Activated naive CD8-positive, alpha-beta T cell treated with anti-CD3 and anti-CD28 coated beads for 36 hours (primary cell): ENCODE measurements around the gene SLC22A2. TPM values are rescaled to one million over a fixed set of nuclear protein-coding genes. Genes with fewer than 3 reads are reported as not detected.

ENCODE experiments used
- DNase-seq: peaks from one replicate; pipeline ENCODE4 v3.0.0; 2021
- H3K27ac Mint-ChIP-seq: one replicate; pipeline ENCODE4 v1.8.0; 2022; ENCODE audit warnings: mild to moderate bottlenecking, moderate library complexity, mixed read lengths
- H3K27me3 Mint-ChIP-seq: one replicate; pipeline ENCODE4 v1.8.0; 2022; ENCODE audit warnings: mild to moderate bottlenecking, mixed read lengths
- H3K36me3 Mint-ChIP-seq: one replicate; pipeline ENCODE4 v1.8.0; 2021; ENCODE audit warnings: mild to moderate bottlenecking, mixed read lengths
- H3K4me1 Mint-ChIP-seq: one replicate; pipeline ENCODE4 v1.8.0; 2021; ENCODE audit warnings: mixed read lengths
- H3K4me3 Mint-ChIP-seq: one replicate; pipeline ENCODE4 v1.8.0; 2022; ENCODE audit warnings: mild to moderate bottlenecking, moderate library complexity, mixed read lengths
- H3K9me3 Mint-ChIP-seq: one replicate; pipeline ENCODE4 v1.8.0; 2022; ENCODE audit warnings: mixed read lengths
- total RNA-seq, 2 experiments: library from RNA; stranded (reverse); gene quantifications; one replicate each; pipeline ENCODE4 v1.2.3, GENCODE V29; 2021

The SLC22A2 gene
- total RNA-seq, 2 experiments from 2014 or later = not detected

DNA sequence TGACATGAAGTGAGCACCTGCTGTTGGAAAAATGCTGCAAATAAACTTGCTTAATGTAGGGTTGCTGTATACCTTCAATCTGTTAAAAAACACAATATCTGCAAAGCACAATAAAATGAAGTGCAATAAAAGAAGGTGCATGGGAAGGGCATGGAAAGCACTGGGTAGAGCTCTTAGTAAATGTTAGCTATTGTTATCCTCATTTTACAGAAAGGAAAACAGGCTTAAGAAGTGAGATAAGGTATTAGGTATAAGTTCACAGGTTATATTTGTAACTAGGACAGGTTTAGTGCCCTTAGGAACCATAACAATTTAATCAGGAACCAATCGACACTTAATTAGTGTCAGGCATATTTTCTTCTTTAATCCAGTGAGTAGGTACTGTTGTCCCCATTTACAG, 36.7 kb downstream of the SLC22A2 start:
- Mint-ChIP-seq H3K36me3 (no peaks in the 10 kb centered on the region), H3K4me3 (no peak overlapping the region), H3K27ac (no peak overlapping the region), H3K9me3 (no peaks in the 10 kb centered on the region), H3K4me1 (no peaks in the 10 kb centered on the region), H3K27me3 (peaks cover 23% of the 10 kb centered on the region)
- DNase-seq = no peak

DNA sequence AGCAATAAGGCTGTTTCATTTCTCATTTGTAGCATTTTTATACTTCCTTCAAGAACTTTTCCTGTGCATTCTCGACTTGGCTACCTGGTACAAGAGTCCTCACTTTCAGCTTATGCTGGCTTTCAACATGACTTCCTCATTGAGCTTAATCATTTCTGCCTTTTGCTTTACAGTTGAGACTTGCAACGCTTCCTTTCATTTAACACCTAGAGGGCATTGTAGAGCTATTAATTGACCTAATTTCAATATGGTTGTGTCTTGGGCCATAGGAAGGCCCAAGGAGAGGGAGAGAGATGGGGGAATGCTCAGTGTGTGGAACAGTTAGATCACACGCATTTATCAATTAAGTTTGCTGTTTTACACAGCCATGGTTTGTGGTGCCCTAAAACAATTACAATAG, 37.2 kb downstream of the SLC22A2 start:
- Mint-ChIP-seq H3K36me3 (no peaks in the 10 kb centered on the region), H3K4me1 (no peaks in the 10 kb centered on the region), H3K27ac (no peak overlapping the region), H3K9me3 (no peaks in the 10 kb centered on the region), H3K27me3 (peaks cover 25% of the 10 kb centered on the region), H3K4me3 (no peak overlapping the region)
- no peak for DNase-seq

DNA sequence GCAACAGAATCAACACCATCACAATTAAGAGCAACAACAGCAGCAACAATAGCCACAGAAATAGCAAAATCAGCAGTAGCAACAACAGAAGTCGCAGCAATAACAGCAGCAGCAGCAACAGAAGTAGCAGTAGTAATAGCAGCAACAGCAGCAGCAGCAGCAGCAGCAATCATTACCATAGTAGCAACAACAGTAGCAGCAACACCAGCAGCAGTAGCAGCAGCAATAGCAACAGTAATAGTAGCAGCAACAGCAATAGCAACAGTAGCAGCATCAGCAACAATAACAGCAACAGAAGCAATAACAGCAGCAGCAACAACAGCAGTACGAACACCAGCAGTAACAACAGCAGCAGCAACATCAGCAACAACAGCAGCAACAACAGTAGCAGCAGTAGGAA, 39.8 kb downstream of the SLC22A2 start:
- peaks cover 2% of the 10 kb centered on the region for H3K36me3 Mint-ChIP-seq
- no peaks in the 10 kb centered on the region for H3K9me3 Mint-ChIP-seq
- no peak overlapping the region for H3K4me3 Mint-ChIP-seq
- H3K27me3 Mint-ChIP-seq = peaks cover 43% of the 10 kb centered on the region
- no peak for DNase-seq
- H3K27ac Mint-ChIP-seq = no peak overlapping the region
- H3K4me1 Mint-ChIP-seq = no peaks in the 10 kb centered on the region

DNA sequence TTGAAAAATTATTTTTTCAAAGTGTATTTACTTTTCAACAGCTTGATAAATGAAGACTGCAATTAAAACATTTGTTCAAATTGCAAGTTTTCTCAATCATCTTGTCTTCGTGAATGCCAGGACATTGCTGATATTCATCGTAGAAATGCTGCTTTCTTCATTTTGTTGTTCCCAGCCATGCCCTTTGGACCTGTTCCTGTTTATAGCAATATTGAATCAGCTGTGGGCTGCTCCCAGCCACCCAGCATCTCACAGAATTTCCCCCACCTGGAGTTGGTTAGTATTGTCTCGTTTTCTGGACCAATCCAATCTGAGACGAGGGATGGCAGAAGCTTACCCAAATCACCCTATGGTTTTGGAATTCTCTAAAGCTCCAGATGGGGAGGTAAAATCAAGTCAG, 40.8 kb downstream of the SLC22A2 start:
- Mint-ChIP-seq H3K4me1 (no peaks in the 10 kb centered on the region), H3K4me3 (no peak overlapping the region), H3K27me3 (peaks cover 45% of the 10 kb centered on the region), H3K27ac (no peak overlapping the region), H3K9me3 (peaks cover 4% of the 10 kb centered on the region), H3K36me3 (peaks cover 2% of the 10 kb centered on the region)
- DNase-seq = no peak

DNA sequence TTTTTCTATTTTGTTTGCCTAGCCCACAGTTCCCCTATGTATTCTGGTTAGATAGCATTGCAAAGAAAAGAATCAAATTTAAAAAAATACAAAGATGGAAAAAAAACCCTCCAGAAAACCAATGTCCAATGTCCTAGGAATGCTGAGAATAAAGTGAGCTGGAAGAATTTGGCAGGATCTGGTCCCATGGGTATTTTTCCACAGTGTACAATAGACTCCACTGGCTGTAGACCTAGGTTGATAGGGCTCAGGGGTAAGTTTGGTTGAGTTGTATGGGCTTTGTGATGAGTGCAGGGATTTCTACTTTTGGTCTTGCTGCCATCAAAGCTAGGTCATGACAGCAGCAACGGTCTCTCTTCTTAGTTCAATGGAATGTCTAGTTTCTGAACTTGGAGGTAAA, 41.5 kb downstream of the SLC22A2 start:
- Mint-ChIP-seq H3K27me3 (peaks cover 52% of the 10 kb centered on the region), H3K36me3 (peaks cover 2% of the 10 kb centered on the region), H3K9me3 (peaks cover 5% of the 10 kb centered on the region), H3K4me1 (no peaks in the 10 kb centered on the region), H3K27ac (no peak overlapping the region), H3K4me3 (no peak overlapping the region)
- no peak for DNase-seq

DNA sequence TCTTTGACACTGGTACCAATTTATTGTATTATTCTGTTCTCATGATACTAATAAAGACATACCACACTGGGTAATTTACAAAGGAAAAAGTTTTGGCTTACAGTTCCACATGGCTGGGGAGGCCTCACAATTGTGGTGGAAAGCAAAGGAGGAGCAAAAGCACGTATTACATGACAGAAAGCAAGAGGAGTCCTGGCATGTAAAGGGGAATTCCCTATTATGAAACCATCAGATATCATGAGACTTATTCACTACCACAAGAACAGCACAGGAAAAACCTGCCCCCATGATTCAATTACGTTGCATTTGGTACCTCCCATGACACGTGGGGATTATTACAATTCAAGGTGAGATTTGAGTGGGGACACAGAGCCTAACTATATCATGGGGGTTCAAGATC, 43.4 kb downstream of the SLC22A2 start:
- Mint-ChIP-seq H3K27ac (no peak overlapping the region), H3K4me1 (no peaks in the 10 kb centered on the region), H3K4me3 (no peak overlapping the region), H3K36me3 (peaks cover 3% of the 10 kb centered on the region), H3K27me3 (peaks cover 62% of the 10 kb centered on the region), H3K9me3 (peaks cover 5% of the 10 kb centered on the region)
- no peak for DNase-seq

DNA sequence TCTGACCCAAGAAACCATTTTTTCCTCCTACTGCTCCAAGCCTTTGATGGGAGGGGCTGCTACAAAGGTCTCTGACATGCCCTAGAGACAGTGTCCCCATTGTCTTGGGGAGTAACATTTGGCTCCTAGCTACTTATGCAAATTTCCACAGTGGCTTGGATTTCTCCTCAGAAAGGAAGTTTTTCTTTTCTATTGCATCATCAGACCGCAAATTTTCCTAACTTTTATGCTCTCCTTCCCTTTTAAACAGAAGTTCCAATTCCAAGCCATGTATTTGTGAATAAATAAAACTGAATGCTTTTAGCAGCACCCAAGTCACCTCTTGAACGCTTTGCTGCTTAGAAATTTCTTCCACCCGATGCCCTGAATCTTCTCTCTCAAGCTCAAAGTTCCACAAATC, 51.0 kb downstream of the SLC22A2 start:
- Mint-ChIP-seq H3K9me3 (peaks cover 6% of the 10 kb centered on the region), H3K27me3 (peaks cover 32% of the 10 kb centered on the region), H3K4me1 (no peaks in the 10 kb centered on the region), H3K4me3 (no peak overlapping the region), H3K27ac (no peak overlapping the region), H3K36me3 (peaks cover 1% of the 10 kb centered on the region)
- no peak for DNase-seq

DNA sequence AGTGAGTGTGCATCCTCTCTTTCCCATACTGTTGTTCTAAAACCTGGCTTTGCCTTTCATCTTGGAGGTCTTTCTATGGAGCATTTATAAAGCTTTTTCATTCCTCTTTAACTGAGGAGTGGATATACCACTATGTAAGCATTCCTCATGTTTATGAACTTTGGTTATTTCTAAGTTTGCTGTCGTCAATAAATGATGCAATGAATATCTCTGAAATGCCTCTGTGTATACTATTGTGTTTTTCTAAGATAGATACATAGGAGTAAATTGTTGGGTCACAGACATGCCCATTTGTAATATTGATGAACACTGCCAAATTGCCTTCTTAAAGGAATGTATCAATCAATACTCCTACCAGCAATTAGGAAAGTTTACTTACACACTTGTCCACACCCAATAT, 53.9 kb downstream of the SLC22A2 start:
- no peak for DNase-seq
- Mint-ChIP-seq H3K9me3 (peaks cover 5% of the 10 kb centered on the region), H3K27me3 (peaks cover 19% of the 10 kb centered on the region)

DNA sequence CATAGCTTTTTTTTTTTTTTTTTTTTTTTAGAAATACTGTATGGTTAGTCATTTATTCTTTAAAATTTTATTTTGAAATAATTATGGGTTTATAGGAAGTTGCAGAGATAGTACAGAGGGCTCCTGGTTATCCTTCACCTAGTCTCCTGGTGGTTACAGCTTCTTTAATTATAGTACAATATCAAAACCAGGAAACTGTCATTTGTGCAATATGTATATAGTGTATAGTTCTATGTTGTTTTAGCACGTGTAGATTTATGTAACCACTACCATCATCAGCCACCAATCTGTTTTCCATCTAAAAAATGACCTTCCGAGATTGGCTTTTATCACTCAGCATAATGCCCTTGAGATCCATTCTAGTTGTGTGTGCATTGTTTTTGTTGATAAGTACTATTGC, 54.7 kb downstream of the SLC22A2 start:
- Mint-ChIP-seq H3K27me3 (peaks cover 19% of the 10 kb centered on the region), H3K27ac (no peak overlapping the region), H3K9me3 (peaks cover 5% of the 10 kb centered on the region), H3K36me3 (no peaks in the 10 kb centered on the region), H3K4me3 (no peak overlapping the region), H3K4me1 (no peaks in the 10 kb centered on the region)
- DNase-seq = no peak

More for the DNA sequence above, 53.9 kb downstream of the SLC22A2 start:
- no peaks in the 10 kb centered on the region for H3K36me3 Mint-ChIP-seq
- no peak overlapping the region for H3K27ac Mint-ChIP-seq
- H3K4me1 Mint-ChIP-seq = no peaks in the 10 kb centered on the region
- no peak overlapping the region for H3K4me3 Mint-ChIP-seq

DNA sequence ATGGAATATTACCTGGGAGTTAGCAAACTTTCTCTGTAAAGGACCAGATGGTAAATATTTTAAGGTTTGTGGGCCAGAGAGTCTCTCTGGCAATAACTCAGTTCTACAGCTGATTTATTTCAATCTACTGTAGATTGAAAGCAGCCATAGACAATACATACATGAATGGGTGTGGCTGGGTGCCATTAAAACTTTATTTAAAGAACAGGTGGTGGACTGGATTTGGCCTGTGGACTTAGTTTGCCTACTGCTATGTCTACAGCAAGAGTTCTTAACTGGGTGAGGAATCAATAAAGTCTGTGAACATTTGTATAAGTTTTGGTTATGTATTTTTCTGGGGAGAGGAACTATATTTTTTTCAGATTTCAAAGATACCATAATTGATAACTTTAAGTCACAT, 55.1 kb downstream of the SLC22A2 start:
- H3K9me3 Mint-ChIP-seq = peaks cover 5% of the 10 kb centered on the region
- H3K36me3 Mint-ChIP-seq = no peaks in the 10 kb centered on the region

DNA sequence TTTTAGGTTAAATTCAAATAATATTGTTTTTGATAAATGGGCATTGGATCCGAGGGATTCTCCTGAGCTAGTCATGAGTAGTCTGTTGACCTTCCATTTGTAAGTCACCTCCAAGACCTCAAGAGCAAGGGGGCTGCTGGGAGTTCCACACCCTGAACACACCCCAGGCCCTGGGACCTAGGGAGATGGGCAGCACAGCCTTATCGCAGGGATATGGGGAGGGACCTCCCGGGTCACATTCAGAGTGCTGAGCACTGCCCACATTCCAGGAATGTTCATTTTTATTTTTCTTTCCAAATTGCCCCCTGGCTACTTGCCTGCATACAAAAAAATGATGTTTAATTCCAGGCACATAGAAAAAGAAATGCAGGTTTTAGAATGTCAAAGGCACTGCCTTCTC, 55.5 kb downstream of the SLC22A2 start:
- Mint-ChIP-seq H3K27me3 (peaks cover 19% of the 10 kb centered on the region), H3K9me3 (peaks cover 4% of the 10 kb centered on the region), H3K36me3 (no peaks in the 10 kb centered on the region), H3K27ac (no peak overlapping the region), H3K4me1 (no peaks in the 10 kb centered on the region), H3K4me3 (no peak overlapping the region)
- no peak for DNase-seq

More for the DNA sequence above, 55.1 kb downstream of the SLC22A2 start:
- no peak overlapping the region for H3K27ac Mint-ChIP-seq
- no peak overlapping the region for H3K4me3 Mint-ChIP-seq
- no peak for DNase-seq
- peaks cover 19% of the 10 kb centered on the region for H3K27me3 Mint-ChIP-seq
- no peaks in the 10 kb centered on the region for H3K4me1 Mint-ChIP-seq

DNA sequence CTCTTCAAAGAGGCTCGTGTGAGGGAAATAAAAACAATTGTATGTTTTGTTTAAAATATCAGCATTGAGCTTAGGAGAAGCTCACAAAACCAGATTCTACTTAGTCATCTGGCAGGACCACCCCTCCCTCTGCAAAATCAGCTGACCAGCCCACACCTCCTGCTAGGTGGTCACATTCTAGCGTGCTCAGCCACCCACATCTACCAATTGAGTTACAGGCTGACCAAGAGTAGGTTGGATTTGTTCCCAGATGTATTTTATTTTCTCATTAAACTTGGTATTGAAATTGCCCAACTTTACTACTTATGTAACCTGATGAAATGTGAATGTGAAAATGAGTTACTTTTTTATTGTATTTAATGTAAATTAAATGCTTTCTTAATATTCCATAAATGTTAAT, 56.2 kb downstream of the SLC22A2 start:
- Mint-ChIP-seq H3K27ac (no peak overlapping the region), H3K4me3 (no peak overlapping the region), H3K36me3 (no peaks in the 10 kb centered on the region), H3K4me1 (no peaks in the 10 kb centered on the region), H3K9me3 (no peaks in the 10 kb centered on the region), H3K27me3 (peaks cover 22% of the 10 kb centered on the region)
- no peak for DNase-seq

DNA sequence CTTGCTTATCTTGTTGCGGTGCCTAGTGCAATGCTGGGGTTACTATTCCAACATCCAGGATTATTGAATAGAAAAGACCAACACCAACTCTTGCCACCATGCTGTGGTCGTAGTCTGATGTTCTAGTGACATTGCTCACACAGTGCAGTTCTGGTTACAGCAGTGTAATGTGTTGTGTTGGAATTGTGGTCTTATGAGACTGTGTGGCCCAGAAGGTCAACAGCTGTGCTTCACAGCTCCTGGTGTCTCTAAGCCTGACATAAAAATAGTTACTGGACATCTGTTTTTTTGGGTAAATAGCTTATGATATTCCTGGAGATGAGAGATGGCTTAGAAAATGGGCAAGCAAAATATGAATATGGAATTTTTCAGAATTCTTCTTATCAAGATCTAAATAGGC, 57.6 kb downstream of the SLC22A2 start:
- no peak for DNase-seq
- no peaks in the 10 kb centered on the region for H3K36me3 Mint-ChIP-seq
- no peaks in the 10 kb centered on the region for H3K4me1 Mint-ChIP-seq
- H3K9me3 Mint-ChIP-seq = peaks cover 1% of the 10 kb centered on the region
- no peak overlapping the region for H3K4me3 Mint-ChIP-seq
- no peak overlapping the region for H3K27ac Mint-ChIP-seq
- peaks cover 27% of the 10 kb centered on the region for H3K27me3 Mint-ChIP-seq

DNA sequence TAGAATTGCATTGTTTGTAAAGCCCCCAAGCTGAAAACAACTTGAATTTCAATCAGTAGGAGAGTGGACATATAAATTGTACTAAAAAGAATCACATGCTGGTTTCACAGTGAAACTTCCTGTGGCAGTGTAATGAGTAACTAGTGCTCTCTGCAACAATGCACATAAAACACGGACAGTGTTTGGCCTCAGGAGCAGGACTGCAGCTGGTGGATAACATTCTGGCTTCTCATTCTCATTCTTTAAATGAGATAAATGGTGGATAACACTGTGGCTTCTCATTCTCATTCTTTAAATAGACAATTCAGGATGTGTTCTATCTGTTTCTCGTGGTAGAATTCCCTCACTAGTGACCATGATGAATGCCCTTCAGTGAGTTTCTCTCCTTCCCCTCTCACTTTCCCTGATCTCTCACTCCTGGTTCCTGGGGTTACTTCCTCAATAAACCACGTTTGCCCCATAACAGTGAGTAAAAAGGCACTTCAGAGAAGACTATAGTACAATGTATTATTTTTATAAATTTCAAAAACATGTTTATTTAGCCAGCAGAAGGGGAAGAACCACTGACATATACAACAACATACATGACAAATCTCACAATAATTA, 59.9 kb downstream of the SLC22A2 start:
- DNase-seq = no peak
- H3K4me3 Mint-ChIP-seq = no peak overlapping the region
- H3K4me1 Mint-ChIP-seq = no peaks in the 10 kb centered on the region
- H3K27ac Mint-ChIP-seq = no peak overlapping the region
- peaks cover 23% of the 10 kb centered on the region for H3K27me3 Mint-ChIP-seq
- H3K36me3 Mint-ChIP-seq = no peaks in the 10 kb centered on the region
- H3K9me3 Mint-ChIP-seq = peaks cover 14% of the 10 kb centered on the region

DNA sequence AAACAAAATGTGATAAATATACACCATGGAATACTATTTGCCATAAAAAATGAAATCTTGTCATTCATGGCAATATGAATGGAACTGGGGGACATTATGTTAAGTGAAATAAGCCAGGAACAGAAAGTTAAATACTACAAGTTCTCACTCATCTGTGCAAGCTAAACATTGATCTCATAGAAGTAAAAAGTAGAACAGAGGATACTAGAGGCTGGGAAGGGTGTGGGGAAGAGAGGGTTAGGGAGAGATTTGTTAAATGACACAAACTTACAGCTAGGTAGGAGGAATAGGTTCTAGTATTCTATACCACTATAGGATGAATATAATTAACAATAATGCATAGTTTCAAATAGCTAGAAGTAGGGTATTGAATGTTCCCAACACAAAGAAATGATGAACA, 61.0 kb downstream of the SLC22A2 start:
- peaks cover 2% of the 10 kb centered on the region for H3K4me1 Mint-ChIP-seq

DNA sequence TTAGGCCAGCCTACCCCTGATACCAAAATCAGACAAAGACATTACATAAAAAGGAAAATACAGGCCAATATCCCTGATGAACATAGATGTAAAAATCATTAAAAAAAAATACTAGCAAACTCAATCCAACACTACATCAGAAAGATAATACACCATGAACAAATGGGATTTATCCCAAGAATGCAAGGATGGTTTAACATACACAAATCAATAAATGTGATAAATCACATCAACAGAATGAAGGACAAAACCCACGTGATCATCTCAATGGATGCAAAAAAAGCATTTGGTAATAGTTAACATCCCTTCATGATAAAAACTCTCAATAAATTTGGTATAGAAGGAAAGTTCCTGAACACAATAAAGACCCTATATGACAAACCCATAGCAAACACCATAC, 63.8 kb downstream of the SLC22A2 start:
- peaks cover 2% of the 10 kb centered on the region for H3K4me1 Mint-ChIP-seq
- peaks cover 12% of the 10 kb centered on the region for H3K27me3 Mint-ChIP-seq
- H3K36me3 Mint-ChIP-seq = peaks cover 2% of the 10 kb centered on the region
- no peak overlapping the region for H3K4me3 Mint-ChIP-seq
- DNase-seq = no peak
- H3K27ac Mint-ChIP-seq = no peak overlapping the region
- H3K9me3 Mint-ChIP-seq = peaks cover 27% of the 10 kb centered on the region

More for the DNA sequence above, 61.0 kb downstream of the SLC22A2 start:
- no peak overlapping the region for H3K4me3 Mint-ChIP-seq
- no peak overlapping the region for H3K27ac Mint-ChIP-seq
- peaks cover 20% of the 10 kb centered on the region for H3K27me3 Mint-ChIP-seq
- no peak for DNase-seq
- H3K36me3 Mint-ChIP-seq = peaks cover 2% of the 10 kb centered on the region
- peaks cover 20% of the 10 kb centered on the region for H3K9me3 Mint-ChIP-seq
